Measurements from ENCODE around the gene ANG.
A peak's percentile ranks its signal among the peaks of the same experiment; 100 is the strongest.

DNA sequence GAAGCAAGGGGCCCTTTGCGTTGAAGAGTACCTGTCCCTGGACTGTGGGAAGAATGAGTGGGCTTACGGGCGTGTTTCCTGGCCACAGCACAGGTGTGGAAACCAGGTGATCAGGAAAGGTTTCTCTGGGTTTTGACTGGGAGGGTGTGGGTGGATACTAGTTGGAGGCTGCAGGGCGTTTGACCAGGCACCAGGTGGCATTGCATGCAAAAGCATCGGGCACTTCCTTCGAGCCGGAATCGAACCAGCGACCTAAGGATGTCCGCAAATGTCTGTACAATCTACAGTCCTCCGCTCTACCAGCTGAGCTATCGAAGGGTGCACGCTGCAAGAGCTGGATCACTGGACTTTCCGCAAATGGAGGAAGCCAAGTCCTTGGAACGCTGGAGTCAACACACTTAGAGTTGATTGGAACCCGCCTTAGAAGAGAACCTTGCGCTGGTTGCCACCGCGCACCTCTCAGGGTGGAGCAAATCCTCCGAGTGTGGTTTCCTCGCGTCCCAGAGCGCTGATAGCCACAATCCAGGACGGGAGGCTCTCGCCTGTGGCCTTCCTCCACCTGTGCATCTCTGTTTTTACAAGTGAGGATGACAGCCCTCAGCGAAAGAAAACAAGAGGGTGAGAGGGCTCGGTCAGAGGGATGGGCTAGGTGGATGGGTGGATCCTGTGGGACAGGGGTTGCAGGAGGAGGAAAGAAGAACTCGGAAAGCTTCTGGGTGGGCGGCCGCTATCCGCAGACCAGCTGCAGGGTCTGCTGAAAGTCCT, 25.4 kb upstream of the ANG start:
- no peak for TF ChIP-seq EP300 (IDR thresholded peaks at IDR 0.05; ENCODE audit: borderline replicate concordance)
- TF ChIP-seq, protein P1, sequence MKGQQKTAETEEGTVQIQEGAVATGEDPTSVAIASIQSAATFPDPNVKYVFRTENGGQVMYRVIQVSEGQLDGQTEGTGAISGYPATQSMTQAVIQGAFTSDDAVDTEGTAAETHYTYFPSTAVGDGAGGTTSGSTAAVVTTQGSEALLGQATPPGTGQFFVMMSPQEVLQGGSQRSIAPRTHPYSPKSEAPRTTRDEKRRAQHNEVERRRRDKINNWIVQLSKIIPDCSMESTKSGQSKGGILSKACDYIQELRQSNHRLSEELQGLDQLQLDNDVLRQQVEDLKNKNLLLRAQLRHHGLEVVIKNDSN (IDR thresholded peaks at IDR 0.05): no peak
- TF ChIP-seq YY1 (IDR thresholded peaks at IDR 0.05; ENCODE audit: low read depth): no peak
- TF ChIP-seq, protein P2, sequence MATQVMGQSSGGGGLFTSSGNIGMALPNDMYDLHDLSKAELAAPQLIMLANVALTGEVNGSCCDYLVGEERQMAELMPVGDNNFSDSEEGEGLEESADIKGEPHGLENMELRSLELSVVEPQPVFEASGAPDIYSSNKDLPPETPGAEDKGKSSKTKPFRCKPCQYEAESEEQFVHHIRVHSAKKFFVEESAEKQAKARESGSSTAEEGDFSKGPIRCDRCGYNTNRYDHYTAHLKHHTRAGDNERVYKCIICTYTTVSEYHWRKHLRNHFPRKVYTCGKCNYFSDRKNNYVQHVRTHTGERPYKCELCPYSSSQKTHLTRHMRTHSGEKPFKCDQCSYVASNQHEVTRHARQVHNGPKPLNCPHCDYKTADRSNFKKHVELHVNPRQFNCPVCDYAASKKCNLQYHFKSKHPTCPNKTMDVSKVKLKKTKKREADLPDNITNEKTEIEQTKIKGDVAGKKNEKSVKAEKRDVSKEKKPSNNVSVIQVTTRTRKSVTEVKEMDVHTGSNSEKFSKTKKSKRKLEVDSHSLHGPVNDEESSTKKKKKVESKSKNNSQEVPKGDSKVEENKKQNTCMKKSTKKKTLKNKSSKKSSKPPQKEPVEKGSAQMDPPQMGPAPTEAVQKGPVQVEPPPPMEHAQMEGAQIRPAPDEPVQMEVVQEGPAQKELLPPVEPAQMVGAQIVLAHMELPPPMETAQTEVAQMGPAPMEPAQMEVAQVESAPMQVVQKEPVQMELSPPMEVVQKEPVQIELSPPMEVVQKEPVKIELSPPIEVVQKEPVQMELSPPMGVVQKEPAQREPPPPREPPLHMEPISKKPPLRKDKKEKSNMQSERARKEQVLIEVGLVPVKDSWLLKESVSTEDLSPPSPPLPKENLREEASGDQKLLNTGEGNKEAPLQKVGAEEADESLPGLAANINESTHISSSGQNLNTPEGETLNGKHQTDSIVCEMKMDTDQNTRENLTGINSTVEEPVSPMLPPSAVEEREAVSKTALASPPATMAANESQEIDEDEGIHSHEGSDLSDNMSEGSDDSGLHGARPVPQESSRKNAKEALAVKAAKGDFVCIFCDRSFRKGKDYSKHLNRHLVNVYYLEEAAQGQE (IDR thresholded peaks at IDR 0.05; ENCODE audit: low read depth): no peak
- no peak for TF ChIP-seq FOXM1 (IDR thresholded peaks at IDR 0.05; ENCODE audit: borderline replicate concordance, low read depth)
- no peak for TF ChIP-seq CEBPB (IDR thresholded peaks at IDR 0.05)
- TF ChIP-seq, protein P3, sequence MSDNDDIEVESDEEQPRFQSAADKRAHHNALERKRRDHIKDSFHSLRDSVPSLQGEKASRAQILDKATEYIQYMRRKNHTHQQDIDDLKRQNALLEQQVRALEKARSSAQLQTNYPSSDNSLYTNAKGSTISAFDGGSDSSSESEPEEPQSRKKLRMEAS (IDR thresholded peaks at IDR 0.05): no peak
- TF ChIP-seq TAF1 (IDR thresholded peaks at IDR 0.05; ENCODE audit: low read depth): no peak
- TF ChIP-seq RAD21 (IDR thresholded peaks at IDR 0.05; ENCODE audit: low read depth): peak; percentile 63
- TF ChIP-seq EGR1 (IDR thresholded peaks at IDR 0.05): no peak
- TF ChIP-seq TEAD4 (IDR thresholded peaks at IDR 0.05): peak; percentile 30; the same call in 1 of the 2 replicates
- no peak for TF ChIP-seq TCF12 (IDR thresholded peaks at IDR 0.05; ENCODE audit: low read depth)
- TF ChIP-seq CREB1 (IDR thresholded peaks at IDR 0.05; ENCODE audit: low read depth): no peak
